HepG2 (cell line): Measurements from ENCODE around the gene C1orf21. TPM values are rescaled to one million over a fixed set of nuclear protein-coding genes. Genes with fewer than 3 reads are reported as not detected.

ENCODE experiments used
- ATAC-seq: fragments of 200-7000 bp; cut with Tn5 transposase; 3 replicates; pipeline ENCODE4 v1.9.1; 2020; ENCODE audit warnings: mild to moderate bottlenecking, moderate library complexity
- BruUV-seq: library from RNA; stranded (reverse); fragments of 400-500 nt; replicated peaks from 2 replicates; lab custom pipeline; 2021; lab: Mats Ljungman, UMichigan
- CTCF ChIA-PET: fragments of 300-600 bp; formaldehyde crosslinking; extraction: SDS; loops from one replicate; lab custom pipeline; 2021; ENCODE audit warnings: low total read pairs, inconsistent platforms, low intra/inter-chr PET ratio; lab: Yijun Ruan, JAX
- POLR2A ChIA-PET: fragments of 350-600 bp; sonication (Branson Sonifier 250); formaldehyde crosslinking; loops from one replicate; lab custom pipeline; 2020; ENCODE audit warnings: antibody characterized with exemption, inconsistent platforms; lab: Yijun Ruan, JAX
- DNase-seq: peaks from one replicate; pipeline ENCODE4 v3.0.0-alpha.2; 2015; ENCODE audit warnings: low spot score
- FAIRE-seq: peaks from 3 replicates; lab custom pipeline; 2011; peaks lifted over from hg19 to GRCh38; lab: Jason Lieb, UNC
- H2AFZ ChIP-seq: one replicate; pipeline ENCODE4 v1.6.1; 2011; ENCODE audit warnings: low read length, inconsistent platforms
- H3K27ac ChIP-seq: fragments of 300-600 bp; 3 replicates; pipeline ENCODE4 v1.8.0; 2011; ENCODE audit warnings: mixed run types, mild to moderate bottlenecking, mixed read lengths, low read length, inconsistent platforms; ENCODE audit not compliant: insufficient read depth; ENCODE audit errors: extremely low read length
- H3K27me3 ChIP-seq, 2 experiments: fragments of 200-600 bp in 1 of 2; 2 replicates in 1 of 2; 3 replicates in 1 of 2; pipeline versions ENCODE4 v1.6.0 to v1.8.0; 2011; ENCODE audit warnings: low read length in 2 of 2, mild to moderate bottlenecking in 2 of 2, moderate library complexity in 2 of 2, inconsistent platforms in 1 of 2; ENCODE audit not compliant: insufficient read depth in 2 of 2, control insufficient read depth in 1 of 2
- H3K36me3 ChIP-seq, 2 experiments: fragments of 200-600 bp in 1 of 2; replicated peaks in 1 of 2; 2 replicates in 1 of 2; 3 replicates in 1 of 2; pipeline versions ENCODE4 v1.5.1 to v1.8.0; 2011; ENCODE audit warnings: low read length in 2 of 2, inconsistent platforms in 1 of 2; ENCODE audit not compliant: insufficient read depth in 2 of 2, control insufficient read depth in 1 of 2
- H3K4me1 ChIP-seq: 2 replicates; pipeline ENCODE4 v1.5.1; 2012; ENCODE audit warnings: low read length, inconsistent platforms; ENCODE audit not compliant: insufficient read depth
- H3K4me2 ChIP-seq: 2 replicates; pipeline ENCODE4 v1.6.0; 2011; ENCODE audit warnings: low read depth, low read length, inconsistent platforms
- H3K4me3 ChIP-seq, 3 experiments: fragments of 200-600 bp in 1 of 3; sonication (generic), shearing (Covaris generic) in 1 of 3; replicated peaks in 1 of 3; 2 replicates each; pipeline ENCODE4 v1.5.1; 2011 to 2016; ENCODE audit warnings: low read length in 3 of 3, inconsistent platforms in 2 of 3, low read depth in 2 of 3, mild to moderate bottlenecking in 2 of 3, control low read depth in 1 of 3, mixed read lengths in 1 of 3; ENCODE audit not compliant: insufficient read depth in 1 of 3
- H3K79me2 ChIP-seq: one replicate; pipeline ENCODE4 v1.6.1; 2011; ENCODE audit warnings: low read length, inconsistent platforms; ENCODE audit not compliant: insufficient read depth
- H3K9ac ChIP-seq: 2 replicates; pipeline ENCODE4 v1.6.0; 2011; ENCODE audit warnings: mild to moderate bottlenecking, low read depth, low read length, inconsistent platforms; ENCODE audit not compliant: insufficient read depth
- H3K9me3 ChIP-seq: 2 replicates; pipeline ENCODE4 v1.5.1; 2012; ENCODE audit warnings: mild to moderate bottlenecking, low read length
- H4K20me1 ChIP-seq: 2 replicates; pipeline ENCODE4 v1.6.0; 2011; ENCODE audit warnings: inconsistent platforms, mild to moderate bottlenecking, low read length, moderate library complexity; ENCODE audit not compliant: insufficient read depth
- CENPX ChIP-seq: sonication (generic); formaldehyde crosslinking; IDR thresholded peaks from 2 replicates; pipeline ENCODE4 v1.9.0; 2021; ENCODE audit warnings: mild to moderate bottlenecking, missing genetic modification reagents, moderate library complexity
- KDM5B ChIP-seq: sonication (generic); formaldehyde crosslinking; IDR thresholded peaks from 2 replicates; pipeline ENCODE4 v1.4.0; 2020; ENCODE audit warnings: missing genetic modification reagents, mild to moderate bottlenecking, borderline replicate concordance
- TRIM24 ChIP-seq: sonication (generic); formaldehyde crosslinking; IDR thresholded peaks from 2 replicates; pipeline ENCODE4 v1.8.0; 2022; ENCODE audit warnings: mild to moderate bottlenecking, missing genetic modification reagents
- ZNF710 ChIP-seq: sonication (generic); formaldehyde crosslinking; IDR thresholded peaks from 2 replicates; pipeline ENCODE4 v1.5.0; 2020; ENCODE audit warnings: mild to moderate bottlenecking, missing genetic modification reagents, borderline replicate concordance
- WGBS: methylation state at CpG from one replicate; pipeline ENCODE4 v1.1.6; 2017; ENCODE audit warnings: low lambda C conversion rate; 5-methylcytosine and 5-hydroxymethylcytosine counted together
- in situ Hi-C: cut with HindIII; loops from 2 replicates; pipeline ENCODE4 v1.10.0; 2017; ENCODE audit warnings: low pct_unique_long_range_greater_than_20kb; ENCODE audit not compliant: extremely low pct_ligation_motif_present
- intact Hi-C: fragments of 100-400 bp; cut with micrococcal nuclease; formaldehyde crosslinking; loops from one replicate; pipeline ENCODE4 v1.10.0; 2022; ENCODE audit not compliant: unreplicated experiment
- polyA plus RNA-seq, 8 experiments: library from polyadenylated mRNA; depleted of rRNA in 3 of 8; stranded (reverse) in 7 of 8; unstranded in 1 of 8; fragments of >200 nt; fragmentation: Illumina TruSeq in 4 of 8; extraction: Trizol in 4 of 8; gene quantifications; 2 replicates each; pipeline versions ENCODE4 v1.2.1 to v1.2.3, GENCODE V29; 2011 to 2016; ENCODE audit warnings: low read depth in 4 of 8, missing spikeins in 1 of 8, mixed read lengths in 1 of 8; ENCODE audit not compliant: insufficient read depth in 1 of 8
- total RNA-seq, 5 experiments: library from RNA; depleted of rRNA; stranded (reverse); fragments of >200 nt; fragmentation: Illumina TruSeq; extraction: Trizol; gene quantifications; 2 replicates each; pipeline ENCODE4 v1.2.3, GENCODE V29; 2016; ENCODE audit warnings: low read depth in 1 of 5

C1orf21 gene
- total and polyA plus RNA-seq, 2 of the 13 experiments (the other 11 are each of a cell fraction or from before 2014, with no cell fraction given), result not detected

GRCh38 chr1:184502161-184502560, 115.3 kb downstream of the C1orf21 start:
- POLR2A ChIA-PET, result no interaction called here
- no peak overlapping the region for H3K9ac ChIP-seq
- no peaks in the 10 kb centered on the region; a peak in 1 of 5 replicates for H3K36me3 ChIP-seq
- H3K4me3 ChIP-seq, result no peak overlapping the region
- H4K20me1 ChIP-seq, result no peaks in the 10 kb centered on the region
- no peaks in the 10 kb centered on the region for H3K79me2 ChIP-seq
- CTCF ChIA-PET, result no interaction called here
- no peak overlapping the region for H3K27ac ChIP-seq
- no peaks in the 10 kb centered on the region for H3K4me1 ChIP-seq
- no peak for TF ChIP-seq CENPX
- BruUV-seq, result no TSS peak
- H3K9me3 ChIP-seq, result no peaks in the 10 kb centered on the region
- ATAC-seq (no peak), FAIRE-seq (no peak), DNase-seq (no peak)
- 22% methylated on average over 6 of the region's 6 CpGs for WGBS
- in situ Hi-C loops (no loop called here), intact Hi-C loops (no loop called here)
- H3K27me3 ChIP-seq, result peaks cover 0 to 15% of the 10 kb centered on the region in 2 experiments; a peak in 3 of 5 replicates
- no peak overlapping the region for H3K4me2 ChIP-seq
- H2AFZ ChIP-seq, result no peak overlapping the region

- Histone ChIP-seq H3K4me1 (no peaks in the 10 kb centered on the region), H3K4me2 (no peak overlapping the region), H3K79me2 (no peaks in the 10 kb centered on the region), H3K9ac (no peak overlapping the region), H4K20me1 (no peaks in the 10 kb centered on the region), H3K27ac (no peak overlapping the region), H2AFZ (no peak overlapping the region), H3K4me3 (no peak overlapping the region), H3K9me3 (no peaks in the 10 kb centered on the region), H3K36me3 (no peaks in the 10 kb centered on the region; a peak in 1 of 5 replicates), H3K27me3 (peaks cover 0 to 15% of the 10 kb centered on the region in 2 experiments; a peak in 3 of 5 replicates)
- ATAC-seq, result no peak
- 13% methylated on average over 6 of the region's 6 CpGs for WGBS
- intact Hi-C loops, result no loop called here
- BruUV-seq, result no TSS peak
- ChIA-PET CTCF (no interaction called here), POLR2A (no interaction called here)
- no peak for DNase-seq
- TF ChIP-seq TRIM24 (CRISPR knock-in tag), result no peak
- TF ChIP-seq ZNF710 (CRISPR knock-in tag), result no peak
- TF ChIP-seq KDM5B (CRISPR knock-in tag), result no peak
- in situ Hi-C loops, result no loop called here
- FAIRE-seq, result no peak
Measured at GRCh38 chr1:184503221-184503749, 116.5 kb downstream of the C1orf21 start.
